Measurements from ENCODE around the gene PCNA. TPM values are rescaled to one million over a fixed set of nuclear protein-coding genes. Genes with fewer than 3 reads are reported as not detected.

PCNA gene
- total RNA-seq, 1 donor from 2014 or later, result 60.8 TPM

DNA sequence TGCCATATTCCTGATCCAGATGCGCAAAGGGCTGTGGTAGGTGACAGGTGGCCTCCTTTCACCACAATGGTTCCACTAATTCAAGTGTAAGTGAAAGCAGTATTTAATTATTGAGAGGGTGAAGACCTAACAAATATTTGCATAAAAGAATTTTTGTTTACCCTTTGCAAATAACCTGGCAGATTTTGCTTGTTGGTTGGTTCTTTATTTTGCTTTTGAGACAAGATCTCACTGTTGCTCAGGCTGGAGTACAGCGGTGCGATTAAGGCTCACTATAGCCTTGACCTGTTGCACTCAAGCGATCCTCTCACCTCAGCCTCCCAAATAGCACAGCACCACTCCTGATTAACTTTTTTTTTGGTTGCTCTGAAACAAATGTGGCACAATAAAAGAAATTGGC, 49.2 kb downstream of the PCNA start:
- no peak for FAIRE-seq

DNA sequence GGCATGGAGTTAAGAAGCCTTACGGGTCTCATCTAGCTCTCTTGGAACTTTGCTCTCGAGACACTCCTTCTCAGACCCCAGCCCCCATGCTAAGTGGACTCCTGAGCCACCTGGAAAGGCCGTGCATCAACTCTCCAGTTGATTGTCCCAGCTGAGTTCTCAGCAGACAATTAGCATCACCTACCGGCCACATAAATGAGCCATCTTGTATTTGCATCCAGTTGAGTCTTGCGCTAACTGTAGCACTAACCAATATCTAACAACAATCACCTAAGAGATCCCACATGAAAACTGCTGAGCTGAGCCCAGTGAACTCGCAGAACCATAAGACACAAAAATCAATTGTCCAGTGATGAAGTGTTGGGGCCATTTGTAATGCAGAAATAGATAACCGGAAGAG, 49.7 kb downstream of the PCNA start:
- H3K4me3 ChIP-seq (ENCODE audit: low read depth, low read length), result no peak overlapping the region
- TF ChIP-seq, protein P1, sequence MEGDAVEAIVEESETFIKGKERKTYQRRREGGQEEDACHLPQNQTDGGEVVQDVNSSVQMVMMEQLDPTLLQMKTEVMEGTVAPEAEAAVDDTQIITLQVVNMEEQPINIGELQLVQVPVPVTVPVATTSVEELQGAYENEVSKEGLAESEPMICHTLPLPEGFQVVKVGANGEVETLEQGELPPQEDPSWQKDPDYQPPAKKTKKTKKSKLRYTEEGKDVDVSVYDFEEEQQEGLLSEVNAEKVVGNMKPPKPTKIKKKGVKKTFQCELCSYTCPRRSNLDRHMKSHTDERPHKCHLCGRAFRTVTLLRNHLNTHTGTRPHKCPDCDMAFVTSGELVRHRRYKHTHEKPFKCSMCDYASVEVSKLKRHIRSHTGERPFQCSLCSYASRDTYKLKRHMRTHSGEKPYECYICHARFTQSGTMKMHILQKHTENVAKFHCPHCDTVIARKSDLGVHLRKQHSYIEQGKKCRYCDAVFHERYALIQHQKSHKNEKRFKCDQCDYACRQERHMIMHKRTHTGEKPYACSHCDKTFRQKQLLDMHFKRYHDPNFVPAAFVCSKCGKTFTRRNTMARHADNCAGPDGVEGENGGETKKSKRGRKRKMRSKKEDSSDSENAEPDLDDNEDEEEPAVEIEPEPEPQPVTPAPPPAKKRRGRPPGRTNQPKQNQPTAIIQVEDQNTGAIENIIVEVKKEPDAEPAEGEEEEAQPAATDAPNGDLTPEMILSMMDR (IDR thresholded peaks at IDR 0.05; ENCODE audit: insufficient read depth, low read length, severe bottlenecking), result no peak
- no peak for FAIRE-seq

More for the DNA sequence above, 49.2 kb downstream of the PCNA start:
- TF ChIP-seq, protein P1 (IDR thresholded peaks at IDR 0.05; ENCODE audit: insufficient read depth, low read length, severe bottlenecking), result no peak
- Histone ChIP-seq H3K27me3 (ENCODE audit: control insufficient read depth, insufficient read depth, low read length) (no peaks in the 10 kb centered on the region), H3K36me3 (ENCODE audit: control insufficient read depth, insufficient read depth, low read length) (no peaks in the 10 kb centered on the region), H3K4me3 (ENCODE audit: low read depth, low read length) (no peak overlapping the region)
- no peak for DNase-seq (ENCODE audit: low read depth)

DNA sequence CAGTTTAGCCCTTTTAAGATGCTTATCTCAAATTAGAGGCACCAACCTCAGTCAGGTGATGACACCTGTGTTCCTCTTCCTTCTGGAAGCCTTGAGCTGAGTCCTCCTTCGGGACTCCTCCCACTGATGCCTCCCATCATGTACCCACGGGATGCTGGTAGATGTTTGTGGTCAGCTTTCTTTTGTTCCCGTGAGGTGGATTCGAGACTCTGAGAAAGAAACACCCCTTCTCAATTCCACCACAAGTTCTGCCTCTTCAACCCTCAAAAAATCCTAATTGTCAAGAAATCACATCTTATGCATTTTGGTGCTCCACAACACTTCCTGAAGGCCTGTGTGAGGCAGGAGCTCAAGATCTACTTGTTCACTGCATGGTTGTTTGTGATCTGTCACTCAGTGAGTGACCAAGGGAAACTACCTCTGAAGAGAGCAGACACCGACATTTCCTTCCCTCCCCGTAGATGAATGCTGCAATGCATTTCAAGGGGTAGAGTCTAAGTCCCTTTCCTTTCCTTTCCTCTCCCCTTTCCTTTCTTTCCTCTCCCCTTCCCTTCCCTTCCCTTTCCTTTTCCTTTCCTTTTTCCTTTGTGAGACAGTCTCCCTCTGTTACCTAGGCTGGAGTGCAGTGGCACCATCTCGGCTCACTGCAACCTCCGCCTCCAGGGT, 50.5 kb downstream of the PCNA start:
- DNase-seq (ENCODE audit: low read depth) (no peak), FAIRE-seq (no peak)
- TF ChIP-seq, protein P1 (IDR thresholded peaks at IDR 0.05; ENCODE audit: insufficient read depth, low read length, severe bottlenecking), result no peak
- no peaks in the 10 kb centered on the region for H3K27me3 ChIP-seq (ENCODE audit: control insufficient read depth, insufficient read depth, low read length)
- H3K36me3 ChIP-seq (ENCODE audit: control insufficient read depth, insufficient read depth, low read length), result no peaks in the 10 kb centered on the region
- H3K4me3 ChIP-seq (ENCODE audit: low read depth, low read length), result no peak overlapping the region

More for the DNA sequence above, 49.7 kb downstream of the PCNA start:
- DNase-seq (ENCODE audit: low read depth), result no peak
- no peaks in the 10 kb centered on the region for H3K36me3 ChIP-seq (ENCODE audit: control insufficient read depth, insufficient read depth, low read length)
- no peaks in the 10 kb centered on the region for H3K27me3 ChIP-seq (ENCODE audit: control insufficient read depth, insufficient read depth, low read length)

DNA sequence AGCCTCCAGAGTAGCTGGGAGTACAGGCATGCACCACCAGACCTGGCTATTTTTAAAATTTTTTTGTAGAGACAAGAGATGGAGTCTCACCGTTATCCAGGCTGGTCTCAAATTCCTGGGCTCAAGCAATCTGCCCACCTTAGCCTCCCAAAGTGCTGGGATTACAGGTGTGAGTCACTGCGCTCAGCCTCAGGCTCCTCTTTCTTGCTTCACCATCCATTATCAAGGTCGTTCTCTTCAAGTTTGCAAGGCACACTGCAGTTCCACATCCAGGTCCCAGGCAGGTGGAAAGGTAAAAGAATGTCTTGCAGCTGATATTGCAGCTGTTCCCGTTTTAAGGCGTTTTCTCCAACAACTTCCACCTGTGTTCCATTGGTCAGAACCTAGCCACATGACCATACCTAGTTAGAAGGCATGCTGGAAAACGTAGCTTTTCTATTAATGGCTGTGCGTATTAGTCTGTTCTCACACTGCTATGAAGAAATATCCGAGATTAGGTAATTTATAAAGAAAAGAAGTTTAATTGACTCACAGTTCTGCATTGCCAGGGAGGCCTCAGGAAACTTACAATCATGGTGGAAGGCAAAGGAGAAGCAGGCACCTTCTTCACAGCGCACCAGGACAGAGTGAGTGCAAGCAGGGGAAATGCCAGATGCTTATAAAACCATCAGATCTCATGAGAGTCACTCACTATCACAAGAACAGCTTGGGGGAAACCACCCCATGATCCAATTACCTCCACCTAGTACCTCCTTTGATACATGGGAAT, 51.7 kb downstream of the PCNA start:
- DNase-seq (ENCODE audit: low read depth) (peak; percentile 33), FAIRE-seq (no peak)
- Histone ChIP-seq H3K4me3 (ENCODE audit: low read depth, low read length) (no peak overlapping the region), H3K27me3 (ENCODE audit: control insufficient read depth, insufficient read depth, low read length) (no peaks in the 10 kb centered on the region), H3K36me3 (ENCODE audit: control insufficient read depth, insufficient read depth, low read length) (no peaks in the 10 kb centered on the region)
- TF ChIP-seq, protein P1 (IDR thresholded peaks at IDR 0.05; ENCODE audit: insufficient read depth, low read length, severe bottlenecking), result no peak

DNA sequence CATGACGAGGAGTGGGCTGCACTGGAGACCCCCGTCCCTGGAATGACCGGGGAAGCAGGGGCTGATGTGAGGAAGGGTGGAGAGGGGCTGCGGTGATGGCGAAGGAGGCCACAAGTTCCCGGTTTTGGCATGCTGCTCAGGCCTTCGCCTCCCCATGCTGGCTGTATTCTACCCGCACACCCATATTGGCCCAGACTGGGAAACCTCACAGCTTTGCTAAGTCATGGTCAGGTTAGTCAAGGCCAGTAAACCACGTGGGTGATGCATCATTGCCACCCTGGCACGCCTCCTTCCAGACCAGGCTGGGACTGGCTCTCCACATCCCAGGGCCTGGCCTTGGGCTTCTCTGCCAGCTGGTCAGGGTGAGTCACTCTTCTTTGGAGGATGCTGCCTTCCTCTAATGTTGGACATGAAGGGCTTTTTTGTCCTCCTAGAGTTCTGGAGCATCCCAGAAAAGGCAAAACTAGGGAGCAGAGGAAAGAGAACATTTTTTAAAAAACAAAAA, 53.8 kb downstream of the PCNA start:
- Histone ChIP-seq H3K4me3 (ENCODE audit: low read depth, low read length) (no peak overlapping the region), H3K36me3 (ENCODE audit: control insufficient read depth, insufficient read depth, low read length) (no peaks in the 10 kb centered on the region), H3K27me3 (ENCODE audit: control insufficient read depth, insufficient read depth, low read length) (no peaks in the 10 kb centered on the region)
- FAIRE-seq, result peak; percentile 99
- TF ChIP-seq, protein P1 (IDR thresholded peaks at IDR 0.05; ENCODE audit: insufficient read depth, low read length, severe bottlenecking), result no peak
- peak; percentile 98 for DNase-seq (ENCODE audit: low read depth)
